ENCODE data around the gene SDR39U1.
A peak's percentile ranks its signal among the peaks of the same experiment; 100 is the strongest.

SDR39U1 gene

GRCh38 chr14:24425704-24426103 is 16.9 kb downstream of the SDR39U1 start (continued):
- TF ChIP-seq, protein P1, sequence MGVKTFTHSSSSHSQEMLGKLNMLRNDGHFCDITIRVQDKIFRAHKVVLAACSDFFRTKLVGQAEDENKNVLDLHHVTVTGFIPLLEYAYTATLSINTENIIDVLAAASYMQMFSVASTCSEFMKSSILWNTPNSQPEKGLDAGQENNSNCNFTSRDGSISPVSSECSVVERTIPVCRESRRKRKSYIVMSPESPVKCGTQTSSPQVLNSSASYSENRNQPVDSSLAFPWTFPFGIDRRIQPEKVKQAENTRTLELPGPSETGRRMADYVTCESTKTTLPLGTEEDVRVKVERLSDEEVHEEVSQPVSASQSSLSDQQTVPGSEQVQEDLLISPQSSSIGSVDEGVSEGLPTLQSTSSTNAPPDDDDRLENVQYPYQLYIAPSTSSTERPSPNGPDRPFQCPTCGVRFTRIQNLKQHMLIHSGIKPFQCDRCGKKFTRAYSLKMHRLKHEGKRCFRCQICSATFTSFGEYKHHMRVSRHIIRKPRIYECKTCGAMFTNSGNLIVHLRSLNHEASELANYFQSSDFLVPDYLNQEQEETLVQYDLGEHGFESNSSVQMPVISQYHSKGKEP (tag by site-specific recombination; IDR thresholded peaks at IDR 0.05): peak; percentile 85
- TF ChIP-seq GLI4 (tag by site-specific recombination; IDR thresholded peaks at IDR 0.05) (no peak), ZNF140 (tag by site-specific recombination; IDR thresholded peaks at IDR 0.05) (no peak), ZNF549 (tag by site-specific recombination; IDR thresholded peaks at IDR 0.05) (peak; percentile 87), ZNF777 (tag by site-specific recombination; IDR thresholded peaks at IDR 0.05; ENCODE audit: borderline replicate concordance) (no peak), ZNF837 (tag by site-specific recombination; IDR thresholded peaks at IDR 0.05) (no peak), ZNF747 (tag by site-specific recombination; IDR thresholded peaks at IDR 0.05) (no peak), GLIS2 (tag by site-specific recombination; IDR thresholded peaks at IDR 0.05) (no peak), ZNF37A (tag by site-specific recombination; IDR thresholded peaks at IDR 0.05) (peak; percentile 89), ZNF792 (tag by site-specific recombination; IDR thresholded peaks at IDR 0.05) (no peak), HOXC10 (CRISPR knock-in tag; IDR thresholded peaks at IDR 0.05) (no peak), TRIM28 (IDR thresholded peaks at IDR 0.05; ENCODE audit: borderline replicate concordance, low read length) (no peak), ZNF311 (tag by site-specific recombination; IDR thresholded peaks at IDR 0.05; ENCODE audit: borderline replicate concordance) (no peak), ZNF510 (tag by site-specific recombination; IDR thresholded peaks at IDR 0.05; ENCODE audit: insufficient replicate concordance) (peak; percentile 76)
- TF ChIP-seq, protein P2, sequence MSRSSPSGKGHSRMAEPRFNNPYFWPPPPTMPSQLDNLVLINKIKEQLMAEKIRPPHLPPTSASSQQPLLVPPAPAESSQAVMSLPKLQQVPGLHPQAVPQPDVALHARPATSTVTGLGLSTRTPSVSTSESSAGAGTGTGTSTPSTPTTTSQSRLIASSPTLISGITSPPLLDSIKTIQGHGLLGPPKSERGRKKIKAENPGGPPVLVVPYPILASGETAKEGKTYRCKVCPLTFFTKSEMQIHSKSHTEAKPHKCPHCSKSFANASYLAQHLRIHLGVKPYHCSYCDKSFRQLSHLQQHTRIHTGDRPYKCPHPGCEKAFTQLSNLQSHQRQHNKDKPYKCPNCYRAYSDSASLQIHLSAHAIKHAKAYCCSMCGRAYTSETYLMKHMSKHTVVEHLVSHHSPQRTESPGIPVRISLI (tag by site-specific recombination; IDR thresholded peaks at IDR 0.05): no peak
- TF ChIP-seq, protein P3, sequence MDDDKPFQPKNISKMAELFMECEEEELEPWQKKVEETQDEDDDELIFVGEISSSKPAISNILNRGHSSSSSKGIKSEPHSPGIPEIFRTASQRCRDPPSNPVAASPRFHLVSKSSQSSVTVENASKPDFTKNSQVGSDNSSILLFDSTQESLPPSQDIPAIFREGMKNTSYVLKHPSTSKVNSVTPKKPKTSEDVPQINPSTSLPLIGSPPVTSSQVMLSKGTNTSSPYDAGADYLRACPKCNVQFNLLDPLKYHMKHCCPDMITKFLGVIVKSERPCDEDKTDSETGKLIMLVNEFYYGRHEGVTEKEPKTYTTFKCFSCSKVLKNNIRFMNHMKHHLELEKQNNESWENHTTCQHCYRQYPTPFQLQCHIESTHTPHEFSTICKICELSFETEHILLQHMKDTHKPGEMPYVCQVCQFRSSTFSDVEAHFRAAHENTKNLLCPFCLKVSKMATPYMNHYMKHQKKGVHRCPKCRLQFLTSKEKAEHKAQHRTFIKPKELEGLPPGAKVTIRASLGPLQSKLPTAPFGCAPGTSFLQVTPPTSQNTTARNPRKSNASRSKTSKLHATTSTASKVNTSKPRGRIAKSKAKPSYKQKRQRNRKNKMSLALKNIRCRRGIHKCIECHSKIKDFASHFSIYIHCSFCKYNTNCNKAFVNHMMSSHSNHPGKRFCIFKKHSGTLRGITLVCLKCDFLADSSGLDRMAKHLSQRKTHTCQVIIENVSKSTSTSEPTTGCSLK (tag by site-specific recombination; IDR thresholded peaks at IDR 0.05): no peak
- TF ChIP-seq, protein P4, sequence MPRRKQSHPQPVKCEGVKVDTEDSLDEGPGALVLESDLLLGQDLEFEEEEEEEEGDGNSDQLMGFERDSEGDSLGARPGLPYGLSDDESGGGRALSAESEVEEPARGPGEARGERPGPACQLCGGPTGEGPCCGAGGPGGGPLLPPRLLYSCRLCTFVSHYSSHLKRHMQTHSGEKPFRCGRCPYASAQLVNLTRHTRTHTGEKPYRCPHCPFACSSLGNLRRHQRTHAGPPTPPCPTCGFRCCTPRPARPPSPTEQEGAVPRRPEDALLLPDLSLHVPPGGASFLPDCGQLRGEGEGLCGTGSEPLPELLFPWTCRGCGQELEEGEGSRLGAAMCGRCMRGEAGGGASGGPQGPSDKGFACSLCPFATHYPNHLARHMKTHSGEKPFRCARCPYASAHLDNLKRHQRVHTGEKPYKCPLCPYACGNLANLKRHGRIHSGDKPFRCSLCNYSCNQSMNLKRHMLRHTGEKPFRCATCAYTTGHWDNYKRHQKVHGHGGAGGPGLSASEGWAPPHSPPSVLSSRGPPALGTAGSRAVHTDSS (tag by site-specific recombination; IDR thresholded peaks at IDR 0.05): peak; percentile 38; the same call in 1 of the 2 replicates

DNA sequence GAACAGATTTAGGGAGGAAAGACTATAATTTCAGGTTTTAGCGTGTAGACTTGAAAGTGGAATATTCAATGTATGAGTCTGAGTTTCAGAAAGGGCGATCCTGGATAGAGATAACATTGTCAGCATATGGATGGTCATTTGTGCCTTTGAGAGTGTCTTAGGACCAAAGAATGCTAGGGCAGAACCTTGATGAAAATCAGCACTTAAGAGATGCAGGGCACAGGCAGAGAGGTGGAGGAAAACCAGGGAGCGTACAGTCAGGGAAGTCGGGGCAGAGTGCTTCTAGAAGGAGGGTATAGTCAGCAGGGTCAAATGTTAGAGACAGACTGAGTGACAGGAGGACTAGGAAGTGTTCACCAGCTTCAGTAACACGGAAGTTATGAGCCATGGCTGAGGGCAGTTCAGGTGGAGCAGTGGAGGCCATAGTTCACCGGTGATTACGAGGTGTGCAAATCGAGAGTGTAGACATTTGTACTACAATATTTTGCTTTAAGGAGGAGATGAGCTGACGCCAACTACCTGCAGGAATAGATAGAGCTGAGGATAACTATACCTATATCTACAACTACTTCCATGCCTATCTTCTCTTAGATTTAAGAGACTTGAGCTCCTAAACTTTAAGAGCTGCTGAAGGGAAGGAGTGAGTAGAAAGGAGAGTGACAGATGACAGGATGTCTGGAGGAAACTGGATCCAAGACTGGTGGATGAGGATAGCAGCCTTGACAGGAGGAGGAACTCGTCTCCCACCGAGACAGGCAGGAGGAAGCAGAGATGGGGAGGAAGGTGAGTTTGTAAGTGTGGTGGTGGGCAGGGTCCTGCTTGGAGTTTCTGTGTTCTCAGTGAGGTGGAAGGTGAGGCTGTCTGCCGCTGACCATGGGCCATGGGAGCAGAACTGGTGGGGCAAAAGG is 19.6 kb downstream of the SDR39U1 start:
- no peaks in the 10 kb centered on the region for H3K9me3 ChIP-seq (ENCODE audit: control insufficient read depth, insufficient read depth, low read depth, low read length)
- ChIA-PET POLR2A (interaction anchor here (1.1 kb wide), 1 partner anchor 12 kb away, joined by 3 read pairs; no protein-coding TSS in a partner anchor), CTCF (interaction anchor here (0.7 to 3.8 kb wide), 8 partner anchors 8 to 96 kb away, joined by 3 to 23 read pairs (median 6); no protein-coding TSS in a partner anchor)
- H3K4me3 ChIP-seq (ENCODE audit: low read depth, low read length): no peak overlapping the region
- H3K36me3 ChIP-seq (ENCODE audit: control insufficient read depth in 2 of 2, insufficient read depth in 1 of 2, low read length in 2 of 2): no peaks in the 10 kb centered on the region
- no peak overlapping the region for H3K27ac ChIP-seq (ENCODE audit: extremely low read depth, low read depth, low read length)
- peaks cover 7% of the 10 kb centered on the region; the same call in 1 of the 2 replicates for H3K4me1 ChIP-seq (ENCODE audit: control insufficient read depth, insufficient read depth, low read length)
- TF ChIP-seq ZNF549 (tag by site-specific recombination; IDR thresholded peaks at IDR 0.05) (no peak), IKZF3 (tag by site-specific recombination; IDR thresholded peaks at IDR 0.05) (no peak), ZSCAN4 (tag by site-specific recombination; IDR thresholded peaks at IDR 0.05) (no peak), ZNF530 (tag by site-specific recombination; IDR thresholded peaks at IDR 0.05; ENCODE audit: low read depth) (no peak), ZNF623 (tag by site-specific recombination; IDR thresholded peaks at IDR 0.05) (no peak)
- TF ChIP-seq, protein P5, sequence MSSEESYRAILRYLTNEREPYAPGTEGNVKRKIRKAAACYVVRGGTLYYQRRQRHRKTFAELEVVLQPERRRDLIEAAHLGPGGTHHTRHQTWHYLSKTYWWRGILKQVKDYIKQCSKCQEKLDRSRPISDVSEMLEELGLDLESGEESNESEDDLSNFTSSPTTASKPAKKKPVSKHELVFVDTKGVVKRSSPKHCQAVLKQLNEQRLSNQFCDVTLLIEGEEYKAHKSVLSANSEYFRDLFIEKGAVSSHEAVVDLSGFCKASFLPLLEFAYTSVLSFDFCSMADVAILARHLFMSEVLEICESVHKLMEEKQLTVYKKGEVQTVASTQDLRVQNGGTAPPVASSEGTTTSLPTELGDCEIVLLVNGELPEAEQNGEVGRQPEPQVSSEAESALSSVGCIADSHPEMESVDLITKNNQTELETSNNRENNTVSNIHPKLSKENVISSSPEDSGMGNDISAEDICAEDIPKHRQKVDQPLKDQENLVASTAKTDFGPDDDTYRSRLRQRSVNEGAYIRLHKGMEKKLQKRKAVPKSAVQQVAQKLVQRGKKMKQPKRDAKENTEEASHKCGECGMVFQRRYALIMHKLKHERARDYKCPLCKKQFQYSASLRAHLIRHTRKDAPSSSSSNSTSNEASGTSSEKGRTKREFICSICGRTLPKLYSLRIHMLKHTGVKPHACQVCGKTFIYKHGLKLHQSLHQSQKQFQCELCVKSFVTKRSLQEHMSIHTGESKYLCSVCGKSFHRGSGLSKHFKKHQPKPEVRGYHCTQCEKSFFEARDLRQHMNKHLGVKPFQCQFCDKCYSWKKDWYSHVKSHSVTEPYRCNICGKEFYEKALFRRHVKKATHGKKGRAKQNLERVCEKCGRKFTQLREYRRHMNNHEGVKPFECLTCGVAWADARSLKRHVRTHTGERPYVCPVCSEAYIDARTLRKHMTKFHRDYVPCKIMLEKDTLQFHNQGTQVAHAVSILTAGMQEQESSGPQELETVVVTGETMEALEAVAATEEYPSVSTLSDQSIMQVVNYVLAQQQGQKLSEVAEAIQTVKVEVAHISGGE (tag by site-specific recombination; conservative IDR thresholded peaks at IDR 0.05; ENCODE audit: low read depth): no peak
- TF ChIP-seq, protein P2 (tag by site-specific recombination; IDR thresholded peaks at IDR 0.05): no peak
